Upper lobe of left lung (tissue), 4 donors: ENCODE measurements around the gene TCEAL8.
A peak's percentile ranks its signal among the peaks of the same experiment; 100 is the strongest.

Experiments
- POLR2A ChIP-seq, 4 donors: fragments of 450-650 bp; IDR thresholded peaks; one replicate each; pipeline ENCODE4 v1.5.1; 2016 to 2017; ENCODE audit warnings: antibody characterized with exemption in 4 of 4, mild to moderate bottlenecking in 2 of 4
- POLR2AphosphoS5 ChIP-seq, 2 donors: sonication (generic); formaldehyde crosslinking; IDR thresholded peaks; one replicate each; pipeline ENCODE4 v1.5.1; 2017; ENCODE audit warnings: antibody characterized with exemption in 2 of 2
- TF ChIP-seq, protein P1 (sequence below), 6 experiments: fragments of 450-650 bp in 4 of 6; fragments of 200-600 bp in 2 of 6; sonication (generic) in 2 of 6; IDR thresholded peaks; one replicate each; pipeline ENCODE4 v1.5.1; 2016 to 2019; ENCODE audit warnings: antibody characterized with exemption in 6 of 6

DNA sequence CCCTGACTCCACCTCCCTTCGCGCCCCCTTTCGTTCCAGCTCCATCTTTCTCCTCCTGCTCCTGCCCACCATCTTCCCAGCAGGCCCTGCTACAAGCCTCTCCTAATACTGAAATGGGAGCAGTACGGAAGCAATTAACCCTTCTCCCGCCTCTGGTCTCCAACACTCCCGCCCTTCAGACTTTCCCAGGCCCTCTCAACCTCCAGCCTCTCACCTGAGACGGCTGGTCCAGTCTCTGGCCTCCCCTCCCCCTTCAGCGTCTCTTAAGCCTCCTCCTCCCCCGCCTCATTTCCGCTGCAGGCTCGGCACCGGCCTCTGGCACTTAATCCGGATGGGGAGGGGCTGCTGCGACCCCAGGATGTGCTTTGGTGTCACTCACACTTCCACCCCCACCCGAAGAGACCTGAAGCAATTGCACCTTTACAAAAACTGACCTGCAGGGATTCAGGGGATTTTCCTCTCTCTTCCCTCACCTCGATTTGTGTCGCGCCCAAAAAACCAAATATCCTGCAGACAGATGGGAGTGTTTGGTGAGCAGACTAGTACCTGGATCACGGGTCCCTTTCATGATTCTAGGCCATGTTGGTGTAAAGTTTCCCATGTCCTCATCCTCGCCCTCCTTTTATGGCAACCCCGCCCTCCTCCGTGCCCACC is 657 bp downstream of the TCEAL8 start:
- TF ChIP-seq POLR2AphosphoS5 (IDR thresholded peaks at IDR 0.05), result peak in 1 of 2 donors; percentile 38
- TF ChIP-seq POLR2A (IDR thresholded peaks at IDR 0.05), result no peak
- TF ChIP-seq, protein P1, sequence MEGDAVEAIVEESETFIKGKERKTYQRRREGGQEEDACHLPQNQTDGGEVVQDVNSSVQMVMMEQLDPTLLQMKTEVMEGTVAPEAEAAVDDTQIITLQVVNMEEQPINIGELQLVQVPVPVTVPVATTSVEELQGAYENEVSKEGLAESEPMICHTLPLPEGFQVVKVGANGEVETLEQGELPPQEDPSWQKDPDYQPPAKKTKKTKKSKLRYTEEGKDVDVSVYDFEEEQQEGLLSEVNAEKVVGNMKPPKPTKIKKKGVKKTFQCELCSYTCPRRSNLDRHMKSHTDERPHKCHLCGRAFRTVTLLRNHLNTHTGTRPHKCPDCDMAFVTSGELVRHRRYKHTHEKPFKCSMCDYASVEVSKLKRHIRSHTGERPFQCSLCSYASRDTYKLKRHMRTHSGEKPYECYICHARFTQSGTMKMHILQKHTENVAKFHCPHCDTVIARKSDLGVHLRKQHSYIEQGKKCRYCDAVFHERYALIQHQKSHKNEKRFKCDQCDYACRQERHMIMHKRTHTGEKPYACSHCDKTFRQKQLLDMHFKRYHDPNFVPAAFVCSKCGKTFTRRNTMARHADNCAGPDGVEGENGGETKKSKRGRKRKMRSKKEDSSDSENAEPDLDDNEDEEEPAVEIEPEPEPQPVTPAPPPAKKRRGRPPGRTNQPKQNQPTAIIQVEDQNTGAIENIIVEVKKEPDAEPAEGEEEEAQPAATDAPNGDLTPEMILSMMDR (IDR thresholded peaks at IDR 0.05), result no peak
